GM19351 (cell line): ENCODE measurements around the gene PBX3.
"Not testable (repeated sequence)": the region's sequence is repeated elsewhere in the genome, so short reads cannot be mapped to it uniquely, and the experiment has no call there.

Experiments used
- ATAC-seq: cut with Tn5 transposase; IDR thresholded peaks from one replicate; pipeline ENCODE4 v1.9.1; 2021; ENCODE audit warnings: mild to moderate bottlenecking, moderate library complexity; ENCODE audit not compliant: unreplicated experiment

PBX3 gene

DNA sequence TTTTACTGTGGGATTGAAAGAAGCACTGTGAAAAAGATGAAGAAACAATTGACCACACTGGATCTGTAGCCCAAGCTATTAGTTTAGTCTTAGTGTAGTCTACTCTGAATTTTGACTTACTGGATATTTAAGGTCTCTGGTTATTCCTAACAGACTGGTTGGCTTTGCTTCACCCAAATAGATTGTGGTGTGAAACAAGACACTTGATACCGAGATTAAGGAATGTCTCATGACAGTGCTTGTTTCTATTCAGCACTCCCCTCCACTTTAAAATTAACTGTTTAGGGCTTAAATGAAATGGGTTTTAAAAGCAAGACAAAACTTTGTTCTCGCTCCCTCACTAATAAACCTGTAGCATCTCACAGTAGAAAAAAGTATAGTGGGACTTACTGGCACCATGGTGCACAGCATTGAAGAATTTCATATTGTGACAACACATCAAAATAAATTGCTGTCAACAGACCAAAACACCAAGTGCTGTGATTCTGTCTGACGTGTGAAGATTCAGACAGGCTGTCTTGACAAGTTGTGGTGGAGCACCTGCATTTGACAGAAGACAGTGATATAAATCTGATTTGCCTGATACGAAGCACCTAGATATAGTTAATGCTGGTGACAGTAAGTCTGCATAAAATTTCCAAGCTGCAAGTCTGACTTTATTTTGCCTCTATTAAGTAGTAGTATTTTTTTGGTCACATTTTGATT lies 73.1 kb downstream of the PBX3 start:
- ATAC-seq, result no peak

DNA sequence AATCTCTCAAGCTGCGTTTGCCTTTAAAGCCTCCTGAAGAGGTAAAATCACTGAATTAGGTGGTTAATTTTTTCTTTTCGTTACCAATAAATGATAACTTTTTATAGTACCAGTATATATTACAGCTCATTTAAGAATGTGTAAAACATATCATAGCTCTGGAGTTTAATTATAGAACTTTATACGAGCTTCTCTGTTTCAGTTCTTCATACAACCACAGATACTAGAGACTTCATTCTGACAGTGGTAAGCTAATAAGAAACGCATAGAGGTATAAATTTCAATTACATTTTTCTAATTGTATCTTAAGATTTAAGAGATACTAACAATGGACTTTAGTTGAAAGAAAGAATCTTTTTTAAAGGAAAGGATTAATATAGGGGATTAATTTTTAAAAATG lies 73.9 kb downstream of the PBX3 start:
- peak; percentile 61 for ATAC-seq

DNA sequence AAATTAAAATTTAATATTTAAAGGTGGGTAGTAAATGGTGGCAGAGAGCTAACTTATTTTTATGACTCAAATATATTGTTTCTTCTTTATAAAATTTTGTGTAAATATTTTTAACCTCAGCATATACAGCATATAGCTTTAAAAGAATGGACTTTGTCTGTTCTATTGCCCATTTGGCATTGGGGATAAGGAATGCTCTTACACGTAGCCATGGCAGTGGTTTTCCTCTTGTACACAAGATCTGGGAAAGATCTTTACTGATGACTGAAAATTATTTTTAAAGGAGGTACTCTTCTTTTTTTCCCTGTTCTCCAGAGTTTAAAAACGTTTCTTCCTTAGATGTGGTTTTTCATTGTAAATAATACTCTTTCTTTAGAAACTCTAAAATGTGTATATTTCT lies 75.0 kb downstream of the PBX3 start:
- ATAC-seq, result no peak

DNA sequence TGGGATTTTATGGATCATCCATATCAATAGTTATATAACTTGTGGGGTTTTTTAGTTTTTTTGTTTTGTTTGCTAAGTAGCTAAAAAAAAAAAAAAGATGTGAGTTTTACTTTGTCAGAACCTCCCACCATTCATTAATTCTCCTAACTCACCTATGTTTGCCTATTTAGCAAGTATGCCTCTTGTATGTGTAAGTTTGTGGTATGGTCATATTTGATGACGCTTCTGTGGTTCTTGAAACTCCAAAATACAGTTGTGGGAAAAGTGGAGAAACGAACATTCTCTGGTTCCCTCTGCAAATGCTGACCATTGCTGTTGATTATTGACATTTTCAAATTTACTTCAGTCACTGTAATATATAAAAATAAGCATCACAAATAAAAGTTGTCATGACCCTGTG lies 75.7 kb downstream of the PBX3 start:
- no peak for ATAC-seq

DNA sequence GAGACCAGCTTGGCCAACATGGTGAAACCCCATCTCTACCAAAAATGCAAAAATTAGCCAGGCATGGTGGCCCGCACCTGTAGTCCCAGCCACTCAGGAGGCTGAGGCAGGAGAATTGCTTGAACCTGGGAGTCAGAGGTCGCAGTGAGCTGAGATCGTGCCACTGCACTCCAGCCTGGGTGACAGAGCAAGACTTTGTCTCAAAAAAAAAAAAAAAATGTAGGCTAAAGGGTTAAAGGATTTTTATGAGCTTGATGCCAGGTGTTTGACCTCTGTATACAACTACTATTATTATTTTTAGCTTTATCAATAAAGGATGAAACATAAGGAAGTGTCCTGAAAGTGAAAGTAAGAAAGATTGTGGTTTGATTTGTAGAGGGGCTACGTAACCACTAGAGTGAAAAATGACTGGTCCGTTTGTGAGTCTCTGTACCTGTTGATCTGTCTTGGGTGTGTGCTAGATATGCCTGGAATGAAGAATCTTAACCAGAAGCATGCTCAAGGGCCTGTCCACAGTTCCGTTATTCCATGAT lies 76.8 kb downstream of the PBX3 start:
- ATAC-seq, result not testable (repeated sequence)

DNA sequence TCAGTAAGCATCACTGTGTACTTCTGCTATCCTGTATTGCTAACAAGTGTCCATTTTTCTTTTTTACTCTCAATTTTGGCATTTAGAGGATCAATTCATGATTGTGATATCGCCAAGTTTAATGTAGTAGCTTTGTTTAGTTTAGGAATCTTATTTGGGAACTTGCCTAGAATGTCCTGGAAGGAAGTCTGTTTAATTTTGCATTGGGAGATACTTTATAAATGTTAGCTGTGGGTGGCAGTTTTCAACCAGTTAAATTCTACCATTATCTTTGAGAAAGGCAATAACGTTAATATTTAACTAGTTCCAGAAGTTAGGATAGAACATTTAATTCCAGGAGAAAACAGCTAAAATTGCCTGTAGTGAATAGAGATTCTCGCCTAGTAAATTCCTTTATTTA lies 78.6 kb downstream of the PBX3 start:
- no peak for ATAC-seq

DNA sequence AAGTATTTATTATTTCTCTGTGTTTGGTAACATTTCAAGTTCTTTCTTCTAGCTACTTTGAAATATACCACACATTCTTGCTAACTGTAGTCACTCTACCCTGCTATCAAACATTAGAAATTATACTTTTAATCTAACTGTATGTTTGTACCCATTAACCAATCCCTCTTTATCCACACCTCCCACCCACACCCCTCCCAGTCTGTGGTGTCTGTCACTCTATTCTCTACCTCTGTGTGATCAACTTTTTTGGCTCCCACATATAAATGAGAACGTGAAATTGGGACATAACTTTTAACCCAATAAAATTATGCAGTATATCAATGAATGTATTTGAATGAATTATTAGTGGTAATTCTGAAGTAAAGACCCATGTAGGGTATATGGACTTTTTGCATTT lies 79.7 kb downstream of the PBX3 start:
- ATAC-seq, result no peak

DNA sequence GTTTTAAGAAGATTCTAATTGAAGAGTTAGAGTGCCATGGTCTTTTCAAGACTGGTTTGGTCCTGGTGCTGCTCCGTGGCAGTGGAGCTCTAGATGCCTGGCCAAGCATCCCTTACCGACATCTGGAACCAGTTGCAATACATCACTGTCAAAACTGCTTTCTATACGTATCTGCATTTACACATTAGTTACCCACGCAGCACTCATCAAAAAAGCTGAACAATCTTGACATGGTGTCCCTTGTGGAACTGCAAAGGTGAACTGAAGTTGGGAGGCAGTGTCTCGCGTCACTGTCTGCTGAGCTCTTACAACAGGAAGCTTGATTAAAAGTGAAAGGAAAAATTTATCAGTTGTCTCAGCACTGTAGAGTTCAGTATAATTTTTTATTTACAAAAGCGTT lies 82.6 kb downstream of the PBX3 start:
- ATAC-seq, result peak; percentile 69

DNA sequence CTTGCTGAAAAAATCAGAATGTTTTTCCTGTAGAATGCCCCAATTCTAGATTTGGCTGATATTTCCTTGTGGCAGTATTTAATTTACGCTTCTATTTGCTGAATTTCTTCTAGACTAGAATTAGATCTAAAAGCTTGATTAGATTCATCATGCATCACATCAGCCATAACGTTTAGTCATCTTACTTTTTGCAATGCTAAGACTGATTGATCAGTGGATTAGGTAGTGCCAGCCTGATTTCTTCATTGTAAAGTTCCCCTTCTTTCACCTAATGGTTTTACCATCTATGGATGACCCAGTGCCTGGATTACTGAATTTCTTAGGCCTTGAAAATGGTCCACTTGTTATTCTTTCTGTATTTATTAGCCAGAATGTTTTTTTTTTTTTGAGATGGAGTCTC lies 83.9 kb downstream of the PBX3 start:
- ATAC-seq, result no peak

DNA sequence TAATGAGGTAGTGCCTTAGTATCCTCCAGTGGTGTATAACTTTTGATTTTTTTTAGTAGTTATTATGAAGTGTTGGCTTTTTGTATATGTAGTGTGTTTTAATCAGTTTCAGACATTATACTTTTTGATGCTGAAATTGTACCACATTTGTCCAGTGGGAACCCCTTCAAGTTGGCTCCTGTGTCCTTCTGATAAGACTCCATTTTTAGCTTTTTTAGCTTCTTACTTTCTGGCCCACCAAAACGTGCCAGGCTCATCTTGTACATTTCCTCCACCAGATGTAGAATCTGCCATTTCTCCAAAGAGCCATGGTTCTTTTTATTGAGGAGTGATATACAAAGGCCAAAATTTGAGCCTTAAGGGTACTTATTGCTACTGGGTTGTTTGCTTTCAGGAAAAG lies 84.4 kb downstream of the PBX3 start:
- no peak for ATAC-seq

DNA sequence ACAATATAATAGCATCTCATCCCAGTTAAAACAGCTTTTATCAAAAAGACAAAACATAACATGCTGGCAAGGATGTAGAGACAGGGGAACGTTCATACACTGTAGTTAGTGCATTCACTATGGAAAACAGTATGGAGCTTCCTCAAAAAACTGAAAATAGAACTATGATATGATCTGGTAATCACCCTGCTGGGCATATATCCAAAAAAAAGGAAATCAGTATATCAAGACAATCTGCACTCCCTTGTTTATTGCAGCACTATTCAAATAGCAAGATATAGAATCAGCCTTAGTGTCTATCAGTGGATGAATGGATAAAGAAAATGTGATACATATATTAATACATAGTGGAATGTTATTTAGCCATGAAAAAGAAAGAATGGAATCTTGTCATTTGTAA lies 88.5 kb downstream of the PBX3 start:
- no peak for ATAC-seq

DNA sequence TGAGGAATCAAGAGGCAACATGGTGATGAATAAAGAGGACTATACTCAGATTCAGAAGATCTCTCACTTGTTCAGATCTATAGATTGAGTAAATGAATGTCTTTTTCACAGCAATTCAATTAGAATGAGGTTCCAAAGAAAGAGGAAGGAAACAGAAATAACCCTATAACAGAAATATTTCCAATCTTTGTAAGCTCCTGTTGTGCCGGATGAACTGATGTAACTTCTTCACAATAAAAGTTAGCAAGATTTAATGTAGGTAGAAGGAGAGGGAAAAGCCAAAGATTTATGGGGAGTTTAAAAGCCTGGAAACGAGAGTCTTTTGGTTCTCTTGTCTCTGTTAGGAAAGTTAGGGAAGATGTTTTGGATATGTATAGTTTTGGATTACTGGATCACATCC lies 92.1 kb downstream of the PBX3 start:
- no peak for ATAC-seq

DNA sequence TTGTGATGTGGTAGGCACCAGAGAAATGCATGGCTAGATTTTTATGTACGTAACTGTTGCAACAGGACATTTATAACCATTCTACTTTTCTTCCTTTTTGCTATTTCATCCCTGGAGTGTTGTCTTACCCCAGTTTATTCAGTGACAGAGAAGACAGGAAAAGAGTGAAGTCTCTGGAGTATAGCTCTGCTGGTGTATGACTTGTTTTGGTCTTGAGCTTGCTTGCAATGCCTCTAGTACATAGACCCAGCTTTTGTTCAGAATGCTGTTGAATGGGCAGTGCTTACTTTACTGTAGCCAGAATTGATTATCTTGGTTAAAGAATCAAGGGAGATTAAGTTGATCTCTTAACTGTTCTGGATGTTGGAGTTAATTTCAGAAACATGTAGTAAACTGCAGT lies 94.3 kb downstream of the PBX3 start:
- ATAC-seq, result no peak

DNA sequence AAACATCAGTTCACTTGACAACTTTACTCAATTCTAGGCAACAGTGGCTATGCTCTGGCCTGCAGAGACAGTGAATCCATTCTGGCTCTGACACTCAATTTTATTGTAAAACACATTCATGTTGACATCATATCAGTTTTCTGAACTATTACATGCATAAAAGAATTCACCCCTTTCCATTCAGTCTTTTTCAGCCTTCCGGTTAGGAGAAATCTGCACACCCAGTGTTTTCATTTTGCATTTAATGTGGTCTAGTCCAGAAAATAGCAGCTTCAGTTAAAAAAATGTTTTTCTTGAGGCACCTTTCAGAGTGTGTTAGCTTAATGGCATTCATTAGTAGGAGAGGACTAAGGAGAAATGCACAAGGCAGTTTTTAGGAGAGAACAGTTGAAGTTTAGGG lies 95.1 kb downstream of the PBX3 start:
- no peak for ATAC-seq

DNA sequence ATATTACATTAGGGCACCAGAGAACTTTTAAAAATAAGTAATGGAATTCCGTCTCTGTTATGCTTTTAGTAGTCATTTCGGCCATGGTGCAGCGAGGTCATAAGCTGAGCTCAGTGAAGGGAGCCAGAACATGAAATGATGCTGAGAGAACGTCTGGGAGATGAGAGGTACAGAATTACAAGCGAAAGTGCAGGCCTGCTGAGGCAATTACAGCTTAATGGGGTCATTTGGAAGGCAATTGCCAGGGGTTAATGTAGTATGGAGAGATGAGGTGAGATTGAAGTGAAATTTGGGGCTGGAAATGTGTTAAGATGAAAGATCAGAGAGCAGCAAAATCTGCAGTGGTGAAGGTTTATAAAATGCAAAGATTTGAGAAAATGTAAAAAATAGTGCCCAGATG lies 96.5 kb downstream of the PBX3 start:
- no peak for ATAC-seq

DNA sequence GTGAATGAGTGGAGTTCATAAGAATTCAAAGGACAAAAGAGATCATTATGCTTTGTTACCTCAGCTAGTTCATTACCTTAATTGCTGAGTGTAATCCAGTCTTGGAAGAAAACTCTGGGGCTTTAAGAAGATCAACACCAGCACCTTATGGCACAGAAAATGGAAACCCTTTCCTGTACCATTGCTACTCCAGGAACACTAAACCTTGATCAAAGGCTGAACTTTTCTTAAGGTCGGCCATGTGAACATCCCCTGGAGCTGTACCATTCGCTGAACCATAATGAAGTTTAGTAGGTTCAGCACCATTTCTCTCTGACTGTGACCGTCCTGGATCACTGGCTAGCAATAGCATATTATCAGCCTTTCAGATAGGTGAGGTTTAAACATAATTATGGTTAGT lies 97.4 kb downstream of the PBX3 start:
- no peak for ATAC-seq

DNA sequence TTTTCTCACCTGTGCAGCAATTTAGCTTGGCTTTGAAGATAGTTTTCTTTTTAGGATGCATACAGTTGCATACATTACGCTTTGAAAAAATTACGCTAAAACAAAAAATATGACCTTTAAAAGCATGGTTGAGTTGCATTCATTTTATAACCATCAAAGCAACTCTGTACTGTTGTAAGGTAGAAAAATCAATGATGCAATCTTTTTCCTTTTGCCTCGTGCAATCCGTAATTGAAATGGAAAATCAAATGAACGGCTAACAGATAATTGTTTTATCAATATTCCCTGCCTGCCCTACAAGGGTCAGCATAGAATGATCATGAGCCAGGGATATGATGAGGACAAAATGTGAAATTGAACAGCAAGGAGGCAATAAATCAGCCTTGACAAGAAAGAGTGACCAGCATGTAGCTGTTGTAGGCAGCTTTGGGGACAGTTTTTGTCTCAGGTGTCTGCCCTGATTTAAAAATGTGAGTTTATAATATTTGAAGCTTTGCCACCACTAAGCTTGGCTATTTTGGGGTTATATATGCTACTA lies 98.2 kb downstream of the PBX3 start:
- ATAC-seq, result no peak

DNA sequence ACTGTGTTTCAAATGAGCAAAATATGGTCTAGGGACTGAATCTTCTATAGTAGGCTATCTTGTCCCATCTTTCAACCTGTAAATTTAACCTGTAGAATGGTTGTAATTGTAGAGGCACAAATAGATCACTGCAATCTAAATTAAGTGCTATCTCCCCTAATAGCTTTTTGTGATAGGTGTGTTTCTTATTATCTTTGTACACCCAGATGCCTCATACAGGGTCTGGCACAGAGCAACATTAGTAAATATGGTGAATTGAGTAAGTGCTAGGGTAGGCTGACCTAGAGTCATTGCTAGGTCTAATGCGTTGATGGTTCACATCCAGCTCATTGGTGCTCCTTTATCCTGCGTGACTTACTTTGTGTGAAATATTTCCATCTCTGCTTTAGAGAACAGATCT lies 100.6 kb downstream of the PBX3 start:
- ATAC-seq, result no peak

DNA sequence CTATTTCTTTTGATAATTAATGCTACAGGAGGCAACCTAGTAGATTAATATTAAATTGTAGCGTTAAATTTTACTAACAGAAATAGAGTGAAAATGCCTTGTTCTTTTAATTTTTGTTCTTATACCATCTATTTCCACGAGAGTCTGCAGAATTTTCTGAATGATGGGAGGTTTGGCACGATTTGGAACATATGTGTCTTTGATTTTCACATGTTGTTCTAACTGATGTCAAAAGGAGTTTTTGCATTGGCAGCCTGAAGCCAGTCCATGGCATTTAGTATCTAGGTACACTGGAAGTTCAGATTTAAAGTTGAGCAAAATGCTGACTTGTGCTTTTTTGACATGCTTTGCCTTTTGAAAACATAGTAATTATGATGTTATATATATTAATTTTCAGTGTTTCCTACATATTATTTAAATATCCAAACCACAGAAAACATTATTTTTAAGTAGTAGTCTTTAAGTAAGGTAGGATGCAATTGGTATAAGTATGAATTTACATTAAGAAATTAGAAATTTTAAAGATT lies 103.0 kb downstream of the PBX3 start:
- no peak for ATAC-seq

DNA sequence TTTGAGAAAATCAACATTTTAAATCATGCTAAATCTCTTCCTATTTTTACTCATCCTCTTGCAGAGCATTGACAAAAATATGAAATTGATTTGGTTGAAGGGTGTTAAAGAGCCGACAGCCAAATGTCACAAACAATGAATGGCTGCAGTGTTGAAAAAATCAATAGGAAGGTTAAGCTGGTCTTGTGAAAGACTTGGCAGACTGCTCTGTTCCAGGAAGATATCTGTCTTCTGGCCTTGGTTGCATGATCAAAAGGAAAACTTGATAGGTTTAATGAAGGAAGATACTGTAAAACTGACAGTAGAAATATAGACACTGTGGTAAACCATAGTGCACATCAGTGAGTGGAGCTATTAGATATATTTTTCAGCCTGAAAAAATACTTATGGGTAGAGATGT lies 103.6 kb downstream of the PBX3 start:
- ATAC-seq, result no peak

DNA sequence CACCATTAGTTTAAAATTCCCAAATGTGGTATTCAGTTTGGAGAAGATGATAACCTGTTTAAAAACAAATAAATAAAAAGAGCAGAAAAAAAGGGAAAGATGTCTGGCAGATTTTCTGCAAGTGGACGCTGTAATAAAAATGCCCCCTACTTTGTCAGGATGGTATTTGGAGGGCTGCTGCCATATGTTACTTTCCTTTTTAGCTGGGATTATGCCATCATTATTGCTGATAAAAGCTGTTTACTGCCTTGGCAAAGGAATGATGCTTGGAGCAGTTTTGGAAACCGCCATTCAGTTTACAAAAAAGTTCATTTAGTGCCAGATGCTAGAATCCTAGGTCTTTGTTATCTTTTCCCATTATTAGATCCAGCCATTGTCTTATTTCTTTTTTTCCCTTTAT lies 104.8 kb downstream of the PBX3 start:
- no peak for ATAC-seq

DNA sequence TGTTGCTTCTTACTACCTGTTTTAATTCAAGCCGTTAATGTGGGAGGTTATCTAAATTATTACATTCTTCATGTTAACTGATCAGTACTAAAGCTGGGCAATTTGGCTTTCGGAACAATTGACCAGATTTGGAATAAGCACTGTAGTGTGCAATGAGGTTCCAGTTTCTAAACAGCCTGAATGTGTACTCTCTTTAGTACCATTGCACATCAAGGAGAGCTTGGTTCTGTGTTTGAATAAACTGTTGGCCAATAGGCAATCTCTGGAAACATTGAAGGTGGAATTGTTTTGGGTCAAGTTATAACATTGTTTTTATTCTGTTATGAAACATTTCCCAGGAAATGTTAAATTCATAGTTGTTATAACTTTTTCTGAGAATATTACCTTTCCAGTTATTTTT lies 105.2 kb downstream of the PBX3 start:
- no peak for ATAC-seq
